GM19397 (cell line): Measurements from ENCODE around the gene CEP76.

Source experiments
- ATAC-seq: cut with Tn5 transposase; IDR thresholded peaks from one replicate; pipeline ENCODE4 v1.9.1; 2021; ENCODE audit warnings: mild to moderate bottlenecking, moderate library complexity; ENCODE audit not compliant: unreplicated experiment

Gene CEP76

GRCh38 chr18:12703664-12704063 lies 1.1 kb upstream of the CEP76 start:
- ATAC-seq: no peak

GRCh38 chr18:12703096-12703567 lies 609 bp upstream of the CEP76 start:
- ATAC-seq: no peak

GRCh38 chr18:12701161-12701560 lies 1.4 kb downstream of the CEP76 start:
- no peak for ATAC-seq

GRCh38 chr18:12699747-12700146 lies 2.8 kb downstream of the CEP76 start:
- ATAC-seq: no peak

- no peak for ATAC-seq
Measured at GRCh38 chr18:12694032-12694431, 8.5 kb downstream of the CEP76 start.

GRCh38 chr18:12692206-12692605 lies 10.3 kb downstream of the CEP76 start:
- no peak for ATAC-seq

GRCh38 chr18:12689256-12689850 lies 13.2 kb downstream of the CEP76 start:
- ATAC-seq: no peak

- no peak for ATAC-seq
Measured at GRCh38 chr18:12686100-12686499, 16.4 kb downstream of the CEP76 start.

GRCh38 chr18:12679183-12679786 lies 23.2 kb downstream of the CEP76 start:
- ATAC-seq: no peak

- no peak for ATAC-seq
Measured at GRCh38 chr18:12668041-12668440, 34.5 kb downstream of the CEP76 start.

- ATAC-seq: no peak
Measured at GRCh38 chr18:12659904-12660605, 42.5 kb downstream of the CEP76 start.

GRCh38 chr18:12658426-12659138 lies 43.9 kb downstream of the CEP76 start:
- peak; percentile 16 for ATAC-seq

GRCh38 chr18:12657684-12658425 lies 44.7 kb downstream of the CEP76 start, which contains the start of gene SPIRE1:
SPIRE1 (minus strand) TSS chr18:12658107; CDS start chr18:12657866, 241 bp downstream.
- ATAC-seq: peak; percentile 70

GRCh38 chr18:12656938-12657683 lies 45.4 kb downstream of the CEP76 start:
- ATAC-seq: peak; percentile 43

- ATAC-seq: no peak
Measured at GRCh38 chr18:12656605-12656937, 46.0 kb downstream of the CEP76 start.

GRCh38 chr18:12654971-12655370 lies 47.6 kb downstream of the CEP76 start:
- ATAC-seq: no peak

- ATAC-seq: no peak
Measured at GRCh38 chr18:12652861-12653401, 49.6 kb downstream of the CEP76 start.

- no peak for ATAC-seq
Measured at GRCh38 chr18:12651651-12652050, 50.9 kb downstream of the CEP76 start.

GRCh38 chr18:12647773-12648172 lies 54.8 kb downstream of the CEP76 start:
- ATAC-seq: no peak

GRCh38 chr18:12645751-12646203 lies 56.7 kb downstream of the CEP76 start:
- ATAC-seq: no peak
